K562 (cell line): ENCODE data around the gene KIF23. TPM values are rescaled to one million over a fixed set of nuclear protein-coding genes. Genes with fewer than 3 reads are reported as not detected.

Experiments used
- ATAC-seq: fragments of 200-7000 bp; cut with Tn5 transposase; 3 replicates; pipeline ENCODE4 v1.9.1; 2020; ENCODE audit warnings: moderate library complexity
- BruUV-seq: library from RNA; stranded (reverse); fragments of 400-500 nt; replicated peaks from 2 replicates; lab custom pipeline; 2021; lab: Mats Ljungman, UMichigan
- CTCF ChIA-PET: fragments of 300-600 bp; formaldehyde crosslinking; extraction: SDS; loops from one replicate; lab custom pipeline; 2021; ENCODE audit warnings: low intra/inter-chr PET ratio; lab: Yijun Ruan, JAX
- POLR2A ChIA-PET: fragments of 300-600, 350-650 bp; sonication (Branson Sonifier 250); formaldehyde crosslinking; extraction: SDS; loops from one replicate; lab custom pipeline; 2021; ENCODE audit warnings: antibody characterized with exemption, inconsistent platforms; lab: Yijun Ruan, JAX
- DNase-seq, 4 experiments: peaks; one replicate each; pipeline versions ENCODE4 v3.0.0 to v3.0.0-alpha.2; 2011 to 2018; ENCODE audit warnings: low spot score in 3 of 4, mixed read lengths in 3 of 4; ENCODE audit errors: extremely low read depth in 1 of 4
- FAIRE-seq: peaks from 2 replicates; lab custom pipeline; 2011; peaks lifted over from hg19 to GRCh38; lab: Jason Lieb, UNC
- H2AFZ ChIP-seq: 2 replicates; pipeline ENCODE4 v1.6.0; 2011; ENCODE audit warnings: low read depth, low read length, control low read depth, inconsistent platforms
- H3K27ac ChIP-seq: fragments of 200-600 bp; 3 replicates; pipeline ENCODE4 v1.8.0; 2011; ENCODE audit warnings: low read depth, mild to moderate bottlenecking, control low read depth, inconsistent platforms, low read length, moderate library complexity, mixed read lengths; ENCODE audit errors: extremely low read depth
- H3K27me3 ChIP-seq, 2 experiments: fragments of 300-600 bp in 1 of 2; 2 replicates in 1 of 2; 3 replicates in 1 of 2; pipeline versions ENCODE4 v1.6.0 to v1.8.0; 2011; ENCODE audit warnings: inconsistent platforms in 2 of 2, low read length in 2 of 2, mild to moderate bottlenecking in 1 of 2, mixed read lengths in 1 of 2, moderate library complexity in 1 of 2; ENCODE audit not compliant: control insufficient read depth in 2 of 2, insufficient read depth in 2 of 2
- H3K36me3 ChIP-seq: fragments of 300-600 bp; 3 replicates; pipeline ENCODE4 v1.8.0; 2011; ENCODE audit warnings: mild to moderate bottlenecking, low read length, inconsistent platforms; ENCODE audit not compliant: control insufficient read depth, insufficient read depth
- H3K4me1 ChIP-seq, 2 experiments: fragments of 200-600 bp in 1 of 2; replicated peaks in 1 of 2; 2 replicates in 1 of 2; 3 replicates in 1 of 2; pipeline versions ENCODE4 v1.5.1 to v1.8.0; 2011; ENCODE audit warnings: inconsistent platforms in 2 of 2, low read length in 2 of 2, mild to moderate bottlenecking in 1 of 2, mixed read lengths in 1 of 2, moderate library complexity in 1 of 2; ENCODE audit not compliant: control insufficient read depth in 2 of 2, insufficient read depth in 2 of 2
- H3K4me2 ChIP-seq: 2 replicates; pipeline ENCODE4 v1.6.1; 2011; ENCODE audit warnings: low read length, control low read depth, inconsistent platforms, mixed read lengths; ENCODE audit not compliant: insufficient read depth
- H3K4me3 ChIP-seq: fragments of 200-600 bp; sonication (generic), shearing (Covaris generic); 2 replicates; pipeline ENCODE4 v1.5.1; 2016; ENCODE audit warnings: control low read depth, inconsistent platforms
- H3K79me2 ChIP-seq: fragments of 200-600 bp; 3 replicates; pipeline ENCODE4 v1.8.0; 2011; ENCODE audit warnings: low read length, inconsistent platforms; ENCODE audit not compliant: control insufficient read depth, insufficient read depth
- H3K9ac ChIP-seq, 2 experiments: 2 replicates each; pipeline versions ENCODE4 v1.6.0 to v1.6.1; 2011; ENCODE audit warnings: low read depth in 2 of 2, low read length in 2 of 2, control low read depth in 1 of 2, inconsistent platforms in 1 of 2, mild to moderate bottlenecking in 1 of 2, mixed read lengths in 1 of 2; ENCODE audit not compliant: insufficient read depth in 1 of 2
- H3K9me1 ChIP-seq: one replicate; pipeline ENCODE4 v1.6.0; 2011; ENCODE audit warnings: inconsistent platforms, mild to moderate bottlenecking, low read length, moderate library complexity; ENCODE audit not compliant: control insufficient read depth, insufficient read depth
- H3K9me3 ChIP-seq: replicated peaks from 2 replicates; pipeline ENCODE4 v1.5.1; 2011; ENCODE audit warnings: low read depth, low read length, inconsistent platforms; ENCODE audit not compliant: control insufficient read depth, insufficient read depth
- H4K20me1 ChIP-seq: replicated peaks from 2 replicates; pipeline ENCODE4 v1.6.1; 2011; ENCODE audit warnings: low read length, inconsistent platforms, mixed read lengths; ENCODE audit not compliant: control insufficient read depth, insufficient read depth
- CBX3 ChIP-seq, 2 experiments: IDR thresholded peaks; 1 replicate in 1 of 2; 2 replicates in 1 of 2; pipeline ENCODE4 v1.6.1; 2012; ENCODE audit warnings: inconsistent platforms in 2 of 2, low read length in 2 of 2, borderline replicate concordance in 1 of 2, control low read depth in 1 of 2
- CHD7 ChIP-seq: fragments of 200-600 bp; sonication (generic); IDR thresholded peaks from one replicate; pipeline ENCODE4 v1.6.1; 2012; ENCODE audit warnings: mild to moderate bottlenecking, low read depth, low read length, inconsistent platforms
- FOXA1 ChIP-seq: fragments of 450-650 bp; IDR thresholded peaks from 2 replicates; pipeline ENCODE4 v1.6.1; 2016; ENCODE audit warnings: mild to moderate bottlenecking, borderline replicate concordance
- FOXP1 ChIP-seq: sonication (generic); formaldehyde crosslinking; IDR thresholded peaks from 2 replicates; pipeline ENCODE4 v1.8.0; 2022; ENCODE audit warnings: mild to moderate bottlenecking, missing genetic modification reagents
- GTF2A2 ChIP-seq: IDR thresholded peaks from 2 replicates; pipeline ENCODE4 v1.6.1; 2016; ENCODE audit warnings: mild to moderate bottlenecking, missing genetic modification characterization, missing compliant biosample characterization
- HOXB6 ChIP-seq: fragments of 250-450 bp; sonication (Bioruptor Pico); IDR thresholded peaks from 2 replicates; pipeline ENCODE4 v1.5.1; 2022; ENCODE audit warnings: mild to moderate bottlenecking, borderline replicate concordance
- MAFG ChIP-seq: fragments of 450-650 bp; conservative IDR thresholded peaks from 2 replicates; pipeline ENCODE4 v1.6.1; 2016; ENCODE audit warnings: missing genetic modification characterization, missing compliant biosample characterization
- NFRKB ChIP-seq: fragments of 450-650 bp; IDR thresholded peaks from 2 replicates; pipeline ENCODE4 v1.6.1; 2016; ENCODE audit warnings: low read depth
- POLR3G ChIP-seq: IDR thresholded peaks from 2 replicates; pipeline ENCODE4 v1.6.1; 2011; ENCODE audit not compliant: insufficient read length, insufficient replicate concordance; ENCODE audit errors: extremely low read depth
- SMARCA5 ChIP-seq: fragments of 450-650 bp; IDR thresholded peaks from 2 replicates; pipeline ENCODE4 v1.6.1; 2016
- SRSF9 ChIP-seq: fragments of 200-400 bp; formaldehyde crosslinking; IDR thresholded peaks from 2 replicates; pipeline ENCODE4 v1.6.1; 2017; ENCODE audit warnings: low read depth, low read length, borderline replicate concordance
- U2AF1 ChIP-seq: fragments of 200-400 bp; formaldehyde crosslinking; optimal IDR thresholded peaks from 2 replicates; pipeline ENCODE3; 2017; ENCODE audit warnings: mild to moderate bottlenecking, low read depth, low read length, moderate library complexity
- ZKSCAN1 ChIP-seq: fragments of 150-350 bp; IDR thresholded peaks from 2 replicates; pipeline ENCODE4 v1.6.1; 2016; ENCODE audit warnings: low read depth, low read length
- ZNF436 ChIP-seq: fragments of 250-450, 450-650 bp; sonication (Bioruptor Pico); formaldehyde crosslinking; IDR thresholded peaks from 2 replicates; pipeline ENCODE4 v1.7.0; 2020; ENCODE audit warnings: mild to moderate bottlenecking
- WGBS: fragments of 100-300 bp; shearing (Covaris generic); methylation state at CpG from one replicate; pipeline ENCODE4 v1.1.6; 2016; ENCODE audit warnings: low coverage, mixed read lengths; ENCODE audit not compliant: insufficient coverage; ENCODE audit errors: missing lambda C conversion rate; 5-methylcytosine and 5-hydroxymethylcytosine counted together
- in situ Hi-C: fragments of 300-500 bp; cut with MboI; formaldehyde crosslinking; loops from 4 replicates; pipeline ENCODE4 v1.15.0; 2018; ENCODE audit warnings: inconsistent platforms, mixed read lengths
- intact Hi-C: fragments of 100-400 bp; cut with micrococcal nuclease; formaldehyde crosslinking; loops from 2 replicates; pipeline ENCODE4 v1.14.2; 2022
- polyA plus RNA-seq, 8 experiments: library from polyadenylated mRNA; depleted of rRNA in 4 of 8; stranded (reverse) in 5 of 8; unstranded in 3 of 8; fragments of >200 nt; fragmentation: Nextera tagmentation in 2 of 8; fragmentation: Illumina TruSeq in 1 of 8; extraction: Ambion mirVana in 2 of 8; extraction: Trizol in 1 of 8; gene quantifications; 2 replicates each; pipeline versions ENCODE4 v1.2.1 to v1.2.3, GENCODE V29; 2011 to 2014; ENCODE audit warnings: inconsistent platforms in 1 of 8, missing spikeins in 1 of 8
- total RNA-seq, 7 experiments: library from RNA; depleted of rRNA in 6 of 7; stranded (reverse); fragments of >200 nt in 6 of 7; fragmentation: Illumina TruSeq in 2 of 7; extraction: Trizol in 2 of 7; gene quantifications; 2 replicates each; pipeline versions ENCODE4 v1.2.1 to v1.2.3, GENCODE V29; 2011 to 2021; ENCODE audit warnings: low replicate concordance in 1 of 7

KIF23 gene
- total and polyA plus RNA-seq, 9 of the 15 experiments (the other 6 are each of a cell fraction or from before 2014, with no cell fraction given) = 29.4 to 58.2 (median 41.9) TPM

GRCh38 chr15:69433831-69434230 lies 19.7 kb downstream of the KIF23 start:
- ATAC-seq = no peak
- 42% methylated on average over 1 of the region's 1 CpG for WGBS
- in situ Hi-C loops (no loop called here), intact Hi-C loops (no loop called here)
- no peaks in the 10 kb centered on the region for H3K9me1 ChIP-seq
- H4K20me1 ChIP-seq = no peaks in the 10 kb centered on the region
- no peaks in the 10 kb centered on the region for H3K27me3 ChIP-seq
- DNase-seq = no peak
- no peak overlapping the region for H3K4me2 ChIP-seq
- no peaks in the 10 kb centered on the region for H3K9me3 ChIP-seq
- FAIRE-seq = no peak
- H3K9ac ChIP-seq = no peak overlapping the region
- H3K4me3 ChIP-seq = no peak overlapping the region
- H3K27ac ChIP-seq = no peak overlapping the region
- BruUV-seq = no TSS peak
- no peaks in the 10 kb centered on the region for H3K79me2 ChIP-seq
- no peak overlapping the region for H2AFZ ChIP-seq
- CTCF ChIA-PET = no interaction called here
- POLR2A ChIA-PET = interaction anchor here (2.5 to 5.8 kb wide), 2 partner anchors 17 to 18 kb away, joined by 17 to 50 read pairs; partner anchors contain the start of gene RPLP1
- H3K4me1 ChIP-seq = no peaks in the 10 kb centered on the region
- H3K36me3 ChIP-seq = peaks cover 93% of the 10 kb centered on the region
- no peak for TF ChIP-seq MAFG (tag)
- no peak for TF ChIP-seq NFRKB
- TF ChIP-seq HOXB6 (CRISPR knock-in tag) = no peak
- no peak for TF ChIP-seq CHD7
- TF ChIP-seq U2AF1 = no peak
- TF ChIP-seq ZKSCAN1 = no peak
- no peak for TF ChIP-seq SRSF9
- TF ChIP-seq POLR3G = no peak
- no peak for TF ChIP-seq SMARCA5
- no peak for TF ChIP-seq CBX3 (IDR thresholded peaks at IDR 0.05; ENCODE audit: borderline replicate concordance in 1 of 2, low read length in 2 of 2)
- TF ChIP-seq ZNF436 (CRISPR knock-in tag) = no peak
- TF ChIP-seq FOXA1 = no peak
- no peak for TF ChIP-seq FOXP1 (CRISPR knock-in tag)
- TF ChIP-seq GTF2A2 = no peak
